ENCODE data around the gene IER5L. TPM values are rescaled to one million over a fixed set of nuclear protein-coding genes. Genes with fewer than 3 reads are reported as not detected.

Gene IER5L
- total and polyA plus RNA-seq, 2 of the 8 experiments (the other 6 are each of a cell fraction or from before 2014, with no cell fraction given), result 0.65 to 1.0 TPM

DNA sequence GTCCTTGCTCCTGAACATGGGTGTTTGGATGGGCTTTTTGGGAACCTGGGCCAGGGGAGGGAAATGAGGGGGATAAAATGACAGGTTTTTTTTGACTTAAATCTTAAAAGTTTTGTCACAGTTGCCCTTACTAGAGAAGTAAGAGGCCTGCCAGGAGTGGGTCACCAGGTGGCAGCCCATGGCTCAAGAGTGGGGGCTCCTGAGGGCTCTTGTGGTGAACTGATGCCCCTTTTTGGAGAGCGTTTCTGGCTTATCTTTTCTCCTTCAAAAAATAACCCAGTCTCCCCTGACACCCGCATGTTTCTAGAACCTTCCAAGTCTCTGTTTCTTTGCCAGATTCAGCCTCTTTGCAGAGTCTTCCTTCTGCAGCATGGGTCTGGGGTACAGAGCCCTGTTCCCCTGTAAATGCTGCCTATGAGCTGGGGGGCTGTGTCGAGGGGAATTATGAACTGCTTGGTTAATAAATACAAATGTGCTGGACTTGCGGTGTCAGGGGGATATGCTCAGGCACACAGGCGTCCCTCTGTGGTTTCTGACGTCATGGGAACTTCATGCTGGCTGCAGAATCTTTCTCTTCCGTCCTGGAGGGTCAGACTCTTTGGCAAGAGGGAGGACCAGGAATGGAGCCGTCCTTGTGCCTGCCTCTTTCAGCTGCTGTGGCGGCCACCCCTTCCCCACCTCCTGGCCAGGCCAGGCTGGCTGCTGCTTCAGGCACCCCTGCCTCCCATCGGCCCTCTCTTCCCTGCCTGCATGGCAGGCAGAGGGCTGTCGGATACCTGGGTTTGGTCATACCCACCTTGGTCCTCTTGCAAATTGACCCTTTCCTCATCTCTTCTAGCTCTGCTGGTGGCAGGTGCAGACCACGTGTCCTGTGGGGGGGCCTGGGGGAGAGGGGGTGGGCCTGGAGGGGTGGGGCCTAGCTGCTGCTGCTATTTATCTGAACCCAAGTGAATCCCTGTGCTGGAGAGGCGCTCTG lies 36.7 kb downstream of the IER5L start:
- H2BK20ac ChIP-seq (ENCODE audit: low read length), result no peak overlapping the region
- H3K56ac ChIP-seq (replicated peaks; ENCODE audit: insufficient read length, low read depth, low read length), result peak overlapping the region; percentile 66
- H3K36me3 ChIP-seq (ENCODE audit: control insufficient read depth in 2 of 4, insufficient read depth in 4 of 4, low read length in 3 of 4), result peaks cover 2 to 27% (median 10%) of the 10 kb centered on the region in 4 experiments
- H2BK12ac ChIP-seq (ENCODE audit: low read depth, low read length), result peak overlapping the region; percentile 96; the same call in 1 of the 2 replicates
- peak overlapping the region; percentile 99 for H2BK5ac ChIP-seq (ENCODE audit: low read depth, low read length)
- H4K8ac ChIP-seq (ENCODE audit: extremely low read depth, insufficient read depth, low read length), result peak overlapping the region; percentile 85
- H2AK5ac ChIP-seq (ENCODE audit: low read depth, low read length), result no peak overlapping the region
- H2BK120ac ChIP-seq (replicated peaks; ENCODE audit: low read depth, low read length), result peak overlapping the region; percentile 57
- peaks cover 2 to 11% of the 10 kb centered on the region in 2 experiments; a peak in 2 of 4 replicates for H3K79me2 ChIP-seq (ENCODE audit: control insufficient read depth in 1 of 2, insufficient read depth in 2 of 2, low read length in 2 of 2)
- H3K18ac ChIP-seq (ENCODE audit: extremely low read depth, low read length), result peak overlapping the region; percentile 97
- WGBS, 2 experiments (ENCODE audit: extremely low coverage in 1 of 2, insufficient coverage in 1 of 2, insufficient read length in 1 of 2, insufficient replicate concordance in 2 of 2, low coverage in 1 of 2, low lambda C conversion rate in 2 of 2, missing lambda C conversion rate in 1 of 2), result 65% methylated on average over 13 of the region's 13 CpGs; no CpG with 5 or more reads in 1 of the 2 experiments
- DNase-seq (ENCODE audit: low read depth in 1 of 2, low spot score in 2 of 2) (no peak), FAIRE-seq (no peak)
- ChIA-PET CTCF (ENCODE audit: partially characterized antibody) (interaction anchor here (0.5 to 36.8 kb wide), 24 partner anchors 11 to 495 kb away, joined by 3 to 831 read pairs (median 5); partner anchors contain the start of genes C9orf50, IER5L and NTMT1), POLR2A (ENCODE audit: partially characterized antibody) (interaction anchor here (0.6 to 4.7 kb wide), 22 partner anchors 9 to 486 kb away, joined by 3 to 37 read pairs (median 4); partner anchors contain the start of genes CRAT, IER5L, NTMT1 and PTPA)
- H3K9me3 ChIP-seq (ENCODE audit: insufficient read depth in 2 of 2, low read depth in 1 of 2, low read length in 1 of 2), result no peaks in the 10 kb centered on the region
- peak overlapping the region in 2 of 4 experiments; percentile 25 to 33; a peak in 2 of 7 replicates for H3K9ac ChIP-seq (replicated peaks in 1 of 4; ENCODE audit: extremely low read depth in 1 of 4, low read depth in 3 of 4, low read length in 3 of 4)
- peak overlapping the region; percentile 60 to 90 for H3K4me2 ChIP-seq (ENCODE audit: insufficient read depth in 1 of 2, low read depth in 2 of 2, low read length in 2 of 2)
- peak overlapping the region; percentile 37; the same call in 1 of the 2 replicates for H2BK15ac ChIP-seq (ENCODE audit: low read length)
- peaks cover 11% of the 10 kb centered on the region; the same call in 1 of the 2 replicates for H3K23me2 ChIP-seq (ENCODE audit: low read depth, low read length)
- H4K91ac ChIP-seq (replicated peaks; ENCODE audit: insufficient read length, low read length), result peak overlapping the region; percentile 95
- H3K14ac ChIP-seq (ENCODE audit: insufficient read length), result no peak overlapping the region
- H3K4me1 ChIP-seq (replicated peaks in 1 of 4; ENCODE audit: control insufficient read depth in 3 of 4, insufficient read depth in 4 of 4, low read length in 3 of 4), result peaks cover 36 to 57% (median 46%) of the 10 kb centered on the region in 4 experiments
- no peaks in the 10 kb centered on the region for H3K27me3 ChIP-seq (replicated peaks in 1 of 4; ENCODE audit: control insufficient read depth in 3 of 4, extremely low read depth in 1 of 4, insufficient read depth in 3 of 4, low read length in 3 of 4)
- peaks cover 10% of the 10 kb centered on the region; the same call in 1 of the 2 replicates for H3K79me1 ChIP-seq (ENCODE audit: low read depth, low read length)
- TF ChIP-seq BACH1 (IDR thresholded peaks at IDR 0.05; ENCODE audit: low read length) (no peak), KDM4A (IDR thresholded peaks at IDR 0.05; ENCODE audit: low read depth, low read length, severe bottlenecking) (peak; percentile 7), GABPA (IDR thresholded peaks at IDR 0.05; ENCODE audit: borderline replicate concordance, insufficient read depth, low read length) (no peak)
- H4K5ac ChIP-seq (ENCODE audit: insufficient read length, low read depth, low read length), result peak overlapping the region; percentile 90
- H2AFZ ChIP-seq (ENCODE audit: low read length), result no peak overlapping the region
- no peak overlapping the region for H3K23ac ChIP-seq (ENCODE audit: insufficient read length)
- peak overlapping the region; percentile 81 for H3K4ac ChIP-seq (replicated peaks; ENCODE audit: insufficient read length, low read depth, low read length)
- peak overlapping the region; percentile 11 to 55 (median 32); a peak in 5 of 8 replicates for H3K4me3 ChIP-seq (ENCODE audit: extremely low read depth in 1 of 4, insufficient read depth in 2 of 4, low read depth in 3 of 4, low read length in 4 of 4)
- H3K27ac ChIP-seq (ENCODE audit: low read depth, low read length), result peak overlapping the region; percentile 88; the same call in 1 of the 2 replicates
- peaks cover 0 to 4% of the 10 kb centered on the region in 2 experiments for H4K20me1 ChIP-seq (replicated peaks in 1 of 2; ENCODE audit: control insufficient read depth in 1 of 2, insufficient read depth in 2 of 2, low read length in 2 of 2)
